ENCODE results near the gene CCNG2.

GRCh38 chr4:77141964-77142645 lies 14.9 kb upstream of the CCNG2 start:
- TF ChIP-seq MLLT1 (IDR thresholded peaks at IDR 0.05) (no peak), CTCF (IDR thresholded peaks at IDR 0.05 in 2 of 3, conservative IDR thresholded peaks at IDR 0.05 in 1 of 3; ENCODE audit: control insufficient read depth in 2 of 3, extremely low read depth in 1 of 3, insufficient read depth in 1 of 3, low read depth in 3 of 3, low read length in 3 of 3) (no peak), JUND (IDR thresholded peaks at IDR 0.05; ENCODE audit: low read depth, low read length) (no peak), RFX5 (IDR thresholded peaks at IDR 0.05; ENCODE audit: low read depth, low read length) (no peak), SUZ12 (IDR thresholded peaks at IDR 0.05; ENCODE audit: unreplicated experiment) (no peak), SMC3 (IDR thresholded peaks at IDR 0.05; ENCODE audit: borderline replicate concordance, low read length) (no peak)

Data from GM12878 (cell line).